ENCODE measurements around the gene AMN.

GRCh38 chr14:102906616-102907302 is 15.7 kb upstream of the AMN start:
- TF ChIP-seq CTCF (IDR thresholded peaks at IDR 0.05; ENCODE audit: poor library complexity, severe bottlenecking): no peak
- TF ChIP-seq TAF1 (IDR thresholded peaks at IDR 0.05; ENCODE audit: low read depth): no peak
- TF ChIP-seq EZH2 (IDR thresholded peaks at IDR 0.05; ENCODE audit: borderline replicate concordance, insufficient read depth, low read length, poor library complexity, severe bottlenecking): no peak
